Panc1 (cell line): ENCODE results near the gene THUMPD2.
"Not testable (repeated sequence)": the region's sequence is repeated elsewhere in the genome, so short reads cannot be mapped to it uniquely, and the experiment has no call there.

Experiments used
- CTCF ChIP-seq: fragments of 450-650 bp; IDR thresholded peaks from 2 replicates; pipeline ENCODE4 v1.5.1; 2017; ENCODE audit warnings: mild to moderate bottlenecking
- POLR2AphosphoS5 ChIP-seq: IDR thresholded peaks from 2 replicates; pipeline ENCODE4 v1.6.1; 2012; ENCODE audit warnings: mild to moderate bottlenecking, low read depth, low read length, moderate library complexity
- SIN3A ChIP-seq: IDR thresholded peaks from 2 replicates; pipeline ENCODE4 v1.6.1; 2012; ENCODE audit warnings: low read depth, mild to moderate bottlenecking, low read length, moderate library complexity, borderline replicate concordance; ENCODE audit not compliant: insufficient read depth

GRCh38 chr2:39790216-39790818 is 11.3 kb upstream of the THUMPD2 start:
- not testable (repeated sequence) for TF ChIP-seq CTCF, SIN3A, POLR2AphosphoS5
